ENCODE results near the gene TTLL11.

TTLL11 gene

DNA sequence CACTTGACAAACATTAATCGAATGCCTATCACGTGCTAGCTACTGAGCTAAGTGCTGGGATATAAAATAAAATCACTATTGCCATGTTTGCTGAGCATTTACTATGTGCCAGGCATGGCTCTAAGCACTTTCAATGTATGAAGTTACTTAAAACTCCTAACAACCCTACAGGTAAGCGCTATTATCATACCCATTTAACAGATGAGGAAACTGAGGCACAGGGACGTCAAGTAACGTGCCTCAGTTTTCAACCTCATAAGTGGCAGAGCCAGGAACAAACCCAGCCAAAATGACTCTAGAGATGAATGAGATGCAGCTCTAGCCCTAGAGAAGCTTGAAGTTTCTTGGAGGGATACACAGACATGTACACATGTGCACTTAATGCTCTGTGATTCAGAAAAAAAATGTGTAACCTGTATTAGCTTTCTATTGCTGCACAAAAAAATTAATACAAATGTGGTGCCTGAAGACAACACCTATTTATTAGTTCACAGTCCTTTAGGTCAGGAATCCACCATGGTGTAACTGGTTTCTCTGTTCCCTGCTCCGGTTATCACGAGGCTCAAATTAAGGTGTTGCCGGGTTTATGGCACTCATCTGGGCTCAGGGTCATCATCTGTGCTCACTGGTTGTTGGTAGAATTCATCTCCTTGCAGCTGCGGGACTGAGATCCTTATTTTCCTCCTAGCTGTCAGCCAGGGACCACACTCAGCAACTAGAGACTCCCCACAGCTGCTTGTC is 33.7 kb downstream of the TTLL11 start:
- H3K79me2 ChIP-seq (ENCODE audit: control insufficient read depth, insufficient read depth, low read length) = no peaks in the 10 kb centered on the region
- no peaks in the 10 kb centered on the region for H3K4me1 ChIP-seq (ENCODE audit: control insufficient read depth, low read depth, low read length)
- H3K23ac ChIP-seq (ENCODE audit: low read length) = no peak overlapping the region
- H2BK15ac ChIP-seq (replicated peaks; ENCODE audit: low read depth) = no peak overlapping the region
- no peak overlapping the region for H3K18ac ChIP-seq (ENCODE audit: low read length)
- no peak overlapping the region for H3K56ac ChIP-seq (ENCODE audit: low read length)
- H3K27me3 ChIP-seq (ENCODE audit: insufficient read depth, low read length, poor library complexity) = no peaks in the 10 kb centered on the region
- H3K4ac ChIP-seq (ENCODE audit: low read depth, low read length) = no peak overlapping the region
- H3K4me3 ChIP-seq (ENCODE audit: low read length) = no peak overlapping the region
- no peak overlapping the region for H4K5ac ChIP-seq (ENCODE audit: low read length)
- no peaks in the 10 kb centered on the region for H3K36me3 ChIP-seq (ENCODE audit: control insufficient read depth, insufficient read depth, low read length)
- H3K9ac ChIP-seq (ENCODE audit: low read length) = no peak overlapping the region
- no peak overlapping the region for H3K4me2 ChIP-seq (ENCODE audit: low read length)
- no peaks in the 10 kb centered on the region for H3K79me1 ChIP-seq (ENCODE audit: low read length)
- no peak overlapping the region for H3K27ac ChIP-seq (ENCODE audit: low read depth, low read length)
- H2BK5ac ChIP-seq (ENCODE audit: low read length) = no peak overlapping the region
- H2BK120ac ChIP-seq (ENCODE audit: low read depth, low read length) = no peak overlapping the region
- no peak for DNase-seq
- no peak overlapping the region for H2AK5ac ChIP-seq (ENCODE audit: low read length)
- no peak overlapping the region for H4K8ac ChIP-seq (ENCODE audit: low read depth, low read length)
- no CpG with 5 or more reads among the region's 9 CpGs for WGBS (ENCODE audit: extremely low coverage, insufficient coverage, low lambda C conversion rate)

DNA sequence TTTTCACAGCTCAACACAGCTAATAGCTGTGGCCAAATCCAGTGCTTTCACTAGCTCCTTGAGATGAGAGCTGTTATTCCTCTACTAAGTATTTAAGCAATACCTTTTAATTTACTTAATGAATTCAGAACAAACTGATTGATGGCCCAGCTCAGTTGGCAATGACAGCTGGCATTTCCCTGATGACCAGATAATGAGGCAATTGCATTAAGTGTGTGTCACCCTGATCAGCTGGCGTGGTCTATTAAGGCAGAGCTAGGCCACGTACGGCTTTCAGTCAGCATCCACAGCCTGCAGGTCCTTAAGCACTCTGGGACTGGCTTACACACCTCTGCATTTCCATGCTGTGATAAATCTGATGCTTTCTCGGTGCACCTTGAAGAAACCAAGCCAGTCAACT is 34.4 kb downstream of the TTLL11 start:
- DNase-seq = no peak
- Histone ChIP-seq H3K36me3 (ENCODE audit: control insufficient read depth, insufficient read depth, low read length) (no peaks in the 10 kb centered on the region), H4K5ac (ENCODE audit: low read length) (no peak overlapping the region), H3K56ac (ENCODE audit: low read length) (no peak overlapping the region), H3K23ac (ENCODE audit: low read length) (no peak overlapping the region), H3K4ac (ENCODE audit: low read depth, low read length) (no peak overlapping the region), H3K4me3 (ENCODE audit: low read length) (no peak overlapping the region), H3K4me1 (ENCODE audit: control insufficient read depth, low read depth, low read length) (no peaks in the 10 kb centered on the region), H3K4me2 (ENCODE audit: low read length) (no peak overlapping the region), H2AK5ac (ENCODE audit: low read length) (no peak overlapping the region), H3K79me1 (ENCODE audit: low read length) (no peaks in the 10 kb centered on the region), H3K27me3 (ENCODE audit: insufficient read depth, low read length, poor library complexity) (no peaks in the 10 kb centered on the region), H3K9ac (ENCODE audit: low read length) (no peak overlapping the region), H2BK5ac (ENCODE audit: low read length) (no peak overlapping the region), H2BK15ac (replicated peaks; ENCODE audit: low read depth) (no peak overlapping the region), H4K8ac (ENCODE audit: low read depth, low read length) (no peak overlapping the region), H3K18ac (ENCODE audit: low read length) (no peak overlapping the region), H2BK120ac (ENCODE audit: low read depth, low read length) (no peak overlapping the region), H3K79me2 (ENCODE audit: control insufficient read depth, insufficient read depth, low read length) (no peaks in the 10 kb centered on the region), H3K27ac (ENCODE audit: low read depth, low read length) (no peak overlapping the region)
- no CpG with 5 or more reads among the region's 4 CpGs for WGBS (ENCODE audit: extremely low coverage, insufficient coverage, low lambda C conversion rate)

DNA sequence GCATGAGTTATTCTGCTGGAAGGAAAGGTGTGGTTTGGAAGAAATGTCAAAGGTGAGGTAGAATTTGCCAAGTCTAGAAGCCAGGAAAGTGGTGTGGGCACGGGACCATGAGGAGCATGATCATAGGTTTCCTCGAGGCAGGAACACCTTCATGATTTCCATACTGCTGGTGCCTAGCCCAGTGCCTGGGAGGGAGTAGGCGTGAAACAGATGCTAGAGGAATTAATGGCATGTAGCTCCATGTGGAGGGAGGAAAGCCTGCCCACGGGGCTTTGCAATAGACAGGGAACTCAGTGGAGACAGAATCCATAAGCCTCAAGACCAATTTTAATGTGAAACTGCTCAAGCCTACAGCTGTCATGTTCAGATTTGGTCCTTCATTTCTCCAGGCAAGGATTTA is 35.1 kb downstream of the TTLL11 start:
- Histone ChIP-seq H2BK15ac (replicated peaks; ENCODE audit: low read depth) (no peak overlapping the region), H3K23ac (ENCODE audit: low read length) (no peak overlapping the region), H3K36me3 (ENCODE audit: control insufficient read depth, insufficient read depth, low read length) (no peaks in the 10 kb centered on the region), H3K9ac (ENCODE audit: low read length) (no peak overlapping the region), H3K27ac (ENCODE audit: low read depth, low read length) (no peak overlapping the region), H3K79me1 (ENCODE audit: low read length) (no peaks in the 10 kb centered on the region), H4K5ac (ENCODE audit: low read length) (no peak overlapping the region), H2AK5ac (ENCODE audit: low read length) (no peak overlapping the region), H3K4ac (ENCODE audit: low read depth, low read length) (no peak overlapping the region), H3K56ac (ENCODE audit: low read length) (no peak overlapping the region), H3K4me1 (ENCODE audit: control insufficient read depth, low read depth, low read length) (no peaks in the 10 kb centered on the region), H3K4me3 (ENCODE audit: low read length) (no peak overlapping the region), H3K27me3 (ENCODE audit: insufficient read depth, low read length, poor library complexity) (no peaks in the 10 kb centered on the region), H3K4me2 (ENCODE audit: low read length) (no peak overlapping the region), H2BK120ac (ENCODE audit: low read depth, low read length) (no peak overlapping the region), H3K18ac (ENCODE audit: low read length) (no peak overlapping the region), H4K8ac (ENCODE audit: low read depth, low read length) (no peak overlapping the region), H2BK5ac (ENCODE audit: low read length) (no peak overlapping the region), H3K79me2 (ENCODE audit: control insufficient read depth, insufficient read depth, low read length) (no peaks in the 10 kb centered on the region)
- DNase-seq = no peak
- WGBS (ENCODE audit: extremely low coverage, insufficient coverage, low lambda C conversion rate) = no CpG with 5 or more reads among the region's 4 CpGs

DNA sequence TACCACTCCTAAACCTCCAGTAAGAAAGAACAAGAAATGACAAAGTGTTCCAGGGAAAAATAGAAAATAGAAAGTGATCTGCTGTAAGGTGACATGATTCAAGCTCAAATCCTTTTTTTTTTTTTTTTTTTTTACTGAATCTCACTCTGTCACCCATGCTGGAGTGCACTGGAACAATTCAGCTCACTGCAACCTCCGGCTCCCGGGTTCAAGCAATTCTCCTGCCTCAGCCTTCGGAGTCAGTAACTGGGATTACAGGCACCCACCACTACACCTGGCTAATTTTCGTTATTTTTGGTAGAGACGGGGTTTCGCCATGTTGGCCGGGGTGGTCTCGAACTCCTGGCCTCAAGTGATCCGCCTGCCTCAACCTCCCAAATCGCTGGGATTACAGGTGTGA is 35.9 kb downstream of the TTLL11 start:
- no peak for DNase-seq
- Histone ChIP-seq H3K9ac (ENCODE audit: low read length) (no peak overlapping the region), H3K79me2 (ENCODE audit: control insufficient read depth, insufficient read depth, low read length) (no peaks in the 10 kb centered on the region), H3K4me1 (ENCODE audit: control insufficient read depth, low read depth, low read length) (no peaks in the 10 kb centered on the region), H2BK5ac (ENCODE audit: low read length) (no peak overlapping the region), H2AK5ac (ENCODE audit: low read length) (no peak overlapping the region), H3K18ac (ENCODE audit: low read length) (no peak overlapping the region), H4K5ac (ENCODE audit: low read length) (no peak overlapping the region), H2BK15ac (replicated peaks; ENCODE audit: low read depth) (no peak overlapping the region), H3K36me3 (ENCODE audit: control insufficient read depth, insufficient read depth, low read length) (no peaks in the 10 kb centered on the region), H3K4me3 (ENCODE audit: low read length) (no peak overlapping the region), H3K27me3 (ENCODE audit: insufficient read depth, low read length, poor library complexity) (no peaks in the 10 kb centered on the region), H3K27ac (ENCODE audit: low read depth, low read length) (no peak overlapping the region), H2BK120ac (ENCODE audit: low read depth, low read length) (no peak overlapping the region), H3K4ac (ENCODE audit: low read depth, low read length) (no peak overlapping the region), H3K23ac (ENCODE audit: low read length) (no peak overlapping the region), H3K79me1 (ENCODE audit: low read length) (no peaks in the 10 kb centered on the region), H4K8ac (ENCODE audit: low read depth, low read length) (no peak overlapping the region), H3K56ac (ENCODE audit: low read length) (no peak overlapping the region), H3K4me2 (ENCODE audit: low read length) (no peak overlapping the region)
- WGBS (ENCODE audit: extremely low coverage, insufficient coverage, low lambda C conversion rate) = no CpG with 5 or more reads among the region's 10 CpGs

DNA sequence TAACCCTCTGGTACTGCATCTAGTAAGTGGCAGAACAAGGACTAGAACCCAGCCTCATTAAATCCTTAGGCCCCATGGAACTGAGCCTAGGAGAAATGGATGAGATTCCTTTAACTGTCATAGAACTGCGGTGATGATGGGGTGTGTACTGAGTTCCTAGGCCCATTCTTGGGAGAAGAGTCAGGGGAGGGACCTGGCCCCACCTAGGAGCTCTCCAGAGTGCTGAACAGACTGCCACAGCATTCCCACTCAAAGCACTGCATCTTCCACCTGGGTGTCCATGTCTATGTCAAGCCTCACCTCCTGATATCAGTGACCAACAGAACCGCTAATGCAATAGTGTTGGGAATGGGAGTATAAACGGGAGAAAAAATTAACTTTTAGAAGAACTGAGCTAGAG is 36.6 kb downstream of the TTLL11 start:
- Histone ChIP-seq H2AK5ac (ENCODE audit: low read length) (no peak overlapping the region), H3K27me3 (ENCODE audit: insufficient read depth, low read length, poor library complexity) (no peaks in the 10 kb centered on the region), H4K5ac (ENCODE audit: low read length) (no peak overlapping the region), H3K56ac (ENCODE audit: low read length) (no peak overlapping the region), H3K9ac (ENCODE audit: low read length) (no peak overlapping the region), H3K36me3 (ENCODE audit: control insufficient read depth, insufficient read depth, low read length) (no peaks in the 10 kb centered on the region), H3K27ac (ENCODE audit: low read depth, low read length) (no peak overlapping the region), H3K79me1 (ENCODE audit: low read length) (no peaks in the 10 kb centered on the region), H4K8ac (ENCODE audit: low read depth, low read length) (no peak overlapping the region), H3K18ac (ENCODE audit: low read length) (no peak overlapping the region), H2BK120ac (ENCODE audit: low read depth, low read length) (no peak overlapping the region), H2BK5ac (ENCODE audit: low read length) (no peak overlapping the region), H3K4ac (ENCODE audit: low read depth, low read length) (no peak overlapping the region), H2BK15ac (replicated peaks; ENCODE audit: low read depth) (no peak overlapping the region), H3K23ac (ENCODE audit: low read length) (no peak overlapping the region), H3K79me2 (ENCODE audit: control insufficient read depth, insufficient read depth, low read length) (no peaks in the 10 kb centered on the region), H3K4me1 (ENCODE audit: control insufficient read depth, low read depth, low read length) (no peaks in the 10 kb centered on the region), H3K4me3 (ENCODE audit: low read length) (no peak overlapping the region), H3K4me2 (ENCODE audit: low read length) (no peak overlapping the region)
- WGBS (ENCODE audit: extremely low coverage, insufficient coverage, low lambda C conversion rate) = no CpG with 5 or more reads among the region's 3 CpGs
- peak; percentile 69 for DNase-seq

DNA sequence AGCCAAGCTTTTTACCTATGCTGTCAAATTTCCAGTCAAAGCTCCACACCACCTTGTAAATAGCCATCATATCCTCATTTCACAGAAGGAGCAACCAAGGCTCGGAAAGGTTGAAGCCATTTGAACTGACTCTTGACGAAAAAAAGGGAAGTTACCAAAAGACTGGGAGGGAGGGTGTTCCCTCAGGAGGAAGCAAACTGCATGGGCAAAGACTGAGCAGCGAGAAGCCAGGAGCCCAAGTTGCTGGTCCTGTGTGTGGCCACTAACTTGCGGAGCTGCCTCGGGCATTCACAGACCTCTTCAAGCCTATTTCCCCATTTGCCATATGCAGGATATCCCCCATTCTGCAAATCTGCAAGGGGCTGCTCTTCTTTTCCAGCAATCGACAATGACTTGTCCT is 37.4 kb downstream of the TTLL11 start:
- Histone ChIP-seq H4K8ac (ENCODE audit: low read depth, low read length) (no peak overlapping the region), H3K79me2 (ENCODE audit: control insufficient read depth, insufficient read depth, low read length) (no peaks in the 10 kb centered on the region), H3K27me3 (ENCODE audit: insufficient read depth, low read length, poor library complexity) (no peaks in the 10 kb centered on the region), H3K36me3 (ENCODE audit: control insufficient read depth, insufficient read depth, low read length) (no peaks in the 10 kb centered on the region), H3K4ac (ENCODE audit: low read depth, low read length) (no peak overlapping the region), H2BK120ac (ENCODE audit: low read depth, low read length) (no peak overlapping the region), H3K18ac (ENCODE audit: low read length) (no peak overlapping the region), H3K27ac (ENCODE audit: low read depth, low read length) (no peak overlapping the region), H3K4me1 (ENCODE audit: control insufficient read depth, low read depth, low read length) (no peaks in the 10 kb centered on the region), H3K56ac (ENCODE audit: low read length) (no peak overlapping the region), H2BK15ac (replicated peaks; ENCODE audit: low read depth) (no peak overlapping the region), H3K4me2 (ENCODE audit: low read length) (no peak overlapping the region), H4K5ac (ENCODE audit: low read length) (no peak overlapping the region), H2BK5ac (ENCODE audit: low read length) (no peak overlapping the region), H3K9ac (ENCODE audit: low read length) (no peak overlapping the region), H2AK5ac (ENCODE audit: low read length) (no peak overlapping the region), H3K79me1 (ENCODE audit: low read length) (no peaks in the 10 kb centered on the region), H3K23ac (ENCODE audit: low read length) (no peak overlapping the region), H3K4me3 (ENCODE audit: low read length) (no peak overlapping the region)
- WGBS (ENCODE audit: extremely low coverage, insufficient coverage, low lambda C conversion rate) = no CpG with 5 or more reads among the region's 6 CpGs
- no peak for DNase-seq
